IPS DF 19.7 (cell line): ENCODE data around the gene PPME1.

Experiments
- DNase-seq: peaks from one replicate; pipeline ENCODE4 v3.0.0-alpha.2; 2013; ENCODE audit warnings: low read depth, low spot score

The PPME1 gene

GRCh38 chr11:74157169-74157568, 13.9 kb upstream of the PPME1 start:
- no peak for DNase-seq

- DNase-seq = no peak
Observed at GRCh38 chr11:74159642-74160041, 11.4 kb upstream of the PPME1 start.

GRCh38 chr11:74162681-74163467, 8.2 kb upstream of the PPME1 start:
- no peak for DNase-seq

GRCh38 chr11:74168838-74169237, 2.3 kb upstream of the PPME1 start:
- DNase-seq = no peak

- no peak for DNase-seq
Observed at GRCh38 chr11:74169738-74170458, 1.2 kb upstream of the PPME1 start.

GRCh38 chr11:74171630-74171968, 510 bp downstream of the PPME1 start:
- DNase-seq = no peak

GRCh38 chr11:74171997-74172396, 908 bp downstream of the PPME1 start:
- no peak for DNase-seq

- no peak for DNase-seq
Observed at GRCh38 chr11:74175920-74176319, 4.8 kb downstream of the PPME1 start.

GRCh38 chr11:74179234-74180052, 8.4 kb downstream of the PPME1 start:
- no peak for DNase-seq

GRCh38 chr11:74182635-74183034, 11.5 kb downstream of the PPME1 start:
- no peak for DNase-seq

- no peak for DNase-seq
Observed at GRCh38 chr11:74185285-74185684, 14.2 kb downstream of the PPME1 start.

GRCh38 chr11:74185695-74186094, 14.6 kb downstream of the PPME1 start:
- DNase-seq = no peak

- no peak for DNase-seq
Observed at GRCh38 chr11:74195828-74196227, 24.7 kb downstream of the PPME1 start.

GRCh38 chr11:74196781-74197486, 25.8 kb downstream of the PPME1 start:
- DNase-seq = no peak

- no peak for DNase-seq
Observed at GRCh38 chr11:74203966-74204365, 32.9 kb downstream of the PPME1 start.

GRCh38 chr11:74204701-74205100, 33.6 kb downstream of the PPME1 start:
- no peak for DNase-seq

GRCh38 chr11:74205181-74205580, 34.1 kb downstream of the PPME1 start:
- DNase-seq = no peak

- no peak for DNase-seq
Observed at GRCh38 chr11:74206746-74207145, 35.7 kb downstream of the PPME1 start.

- no peak for DNase-seq
Observed at GRCh38 chr11:74208507-74208906, 37.4 kb downstream of the PPME1 start.

GRCh38 chr11:74212533-74212932, 41.4 kb downstream of the PPME1 start:
- no peak for DNase-seq

GRCh38 chr11:74220376-74220775, 49.3 kb downstream of the PPME1 start:
- DNase-seq = no peak

- DNase-seq = no peak
Observed at GRCh38 chr11:74221816-74222215, 50.7 kb downstream of the PPME1 start.
